ENCODE results near the gene GIPC3.

Gene GIPC3

DNA sequence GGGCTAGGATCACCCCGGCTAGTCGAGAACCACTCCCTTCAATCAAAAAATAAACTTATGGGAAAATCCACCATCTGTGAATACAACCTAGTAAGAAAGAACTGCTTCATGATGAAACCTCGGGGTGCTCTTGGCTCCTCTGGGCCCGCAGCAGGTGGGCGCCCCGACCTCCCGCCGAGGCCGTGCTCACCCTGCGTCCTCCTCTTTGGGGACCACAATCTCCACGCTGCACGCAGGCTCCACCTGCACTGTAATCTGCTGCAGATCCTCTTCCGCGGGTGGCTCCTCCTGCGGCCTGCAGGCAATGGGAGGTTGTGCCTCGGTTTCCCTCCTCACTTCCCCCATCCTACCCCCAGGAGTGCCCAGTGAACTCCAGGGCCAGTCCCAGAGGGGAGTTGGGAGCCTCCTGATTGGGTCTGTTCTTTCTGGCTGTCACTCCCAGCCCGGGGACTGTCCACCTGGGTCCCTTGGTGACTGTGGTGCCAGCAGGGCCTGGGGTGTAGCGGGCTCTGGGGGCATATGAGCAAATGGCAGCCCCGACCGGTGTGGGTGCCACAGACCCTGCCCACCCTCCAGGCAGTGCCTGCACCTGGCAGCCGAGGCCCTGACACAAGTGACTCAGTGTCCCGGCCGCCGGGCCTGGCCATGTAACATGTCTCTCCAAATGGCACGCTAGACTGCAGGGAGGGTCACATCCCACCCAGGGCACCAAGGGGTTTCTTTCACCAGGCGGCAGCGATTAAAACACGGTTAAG lies 56.4 kb downstream of the GIPC3 start:
- no peak for DNase-seq

DNA sequence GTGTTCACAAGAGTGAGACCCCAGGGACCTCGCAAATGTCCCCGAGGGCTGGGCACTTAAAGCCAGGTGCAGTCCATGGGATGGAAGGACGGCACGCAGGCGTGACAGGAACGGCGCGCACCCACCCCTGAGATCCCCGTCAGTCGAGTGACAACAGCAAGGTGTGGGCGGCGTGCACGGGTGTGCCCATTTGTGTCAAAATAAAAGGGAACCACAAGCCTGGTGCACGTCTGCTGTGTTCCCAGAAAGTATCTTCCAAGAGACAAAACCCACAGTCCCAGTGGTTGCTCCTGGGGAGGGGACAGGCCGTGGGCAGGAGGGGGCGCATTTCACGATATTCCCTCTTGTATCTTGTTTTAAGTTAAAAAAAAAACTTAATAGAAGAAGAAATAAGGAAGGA lies 57.0 kb downstream of the GIPC3 start:
- no peak for DNase-seq
